Renal cortical epithelial cell (primary cell): ENCODE results near the gene CDH18. TPM values are rescaled to one million over a fixed set of nuclear protein-coding genes. Genes with fewer than 3 reads are reported as not detected.

Experiments used
- DNase-seq: peaks from one replicate; pipeline ENCODE4 v3.0.0-alpha.2; 2011; ENCODE audit warnings: low read depth
- total RNA-seq: library from RNA; depleted of rRNA; stranded (reverse); fragments of >200 nt; gene quantifications from 2 replicates; pipeline ENCODE4 v1.2.3, GENCODE V29; 2014

CDH18 gene
- total RNA-seq, 1 donor from 2014 or later, result not detected

GRCh38 chr5:19605846-19606407 lies 382.1 kb downstream of the CDH18 start:
- no peak for DNase-seq

GRCh38 chr5:19584131-19584530 lies 403.9 kb downstream of the CDH18 start:
- DNase-seq, result no peak

DNA sequence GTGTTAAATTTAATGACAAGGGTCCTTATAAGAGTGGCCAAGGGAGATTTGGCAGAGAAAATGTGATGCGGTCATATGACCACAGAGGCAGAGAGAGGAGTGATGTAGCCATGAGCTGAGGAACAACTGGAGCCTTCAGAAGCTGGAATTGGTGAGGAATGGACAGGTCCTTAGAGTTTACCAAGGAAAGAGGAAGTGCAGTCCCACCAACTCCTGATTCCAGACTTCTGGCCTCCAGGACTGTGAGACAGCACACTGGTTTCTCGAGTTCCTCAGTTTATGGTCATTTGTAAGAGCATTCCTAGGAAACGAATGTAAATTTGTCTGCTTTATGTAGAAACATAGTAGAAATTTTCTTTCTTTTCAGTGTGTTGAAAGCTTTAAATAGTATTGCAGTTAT lies 410.1 kb downstream of the CDH18 start:
- no peak for DNase-seq

DNA sequence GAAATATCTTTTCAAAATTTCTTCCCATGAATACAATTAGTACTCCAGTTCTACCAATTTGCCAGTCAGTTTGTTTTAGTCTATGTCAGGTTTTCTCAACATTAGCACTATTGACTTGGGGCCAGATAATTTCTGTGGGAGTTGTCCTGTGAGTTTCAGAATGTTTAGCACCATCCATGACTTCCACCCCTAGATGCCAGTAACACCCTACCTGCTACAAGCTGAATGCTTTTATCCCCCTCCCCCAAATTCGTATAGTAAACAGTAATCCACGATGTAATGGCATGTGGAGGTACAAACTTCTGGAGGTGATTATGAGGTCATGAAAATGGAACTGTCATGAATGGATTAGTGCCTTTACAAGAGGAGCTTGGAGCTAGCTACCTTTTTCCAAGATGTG lies 420.0 kb downstream of the CDH18 start:
- DNase-seq, result no peak

DNA sequence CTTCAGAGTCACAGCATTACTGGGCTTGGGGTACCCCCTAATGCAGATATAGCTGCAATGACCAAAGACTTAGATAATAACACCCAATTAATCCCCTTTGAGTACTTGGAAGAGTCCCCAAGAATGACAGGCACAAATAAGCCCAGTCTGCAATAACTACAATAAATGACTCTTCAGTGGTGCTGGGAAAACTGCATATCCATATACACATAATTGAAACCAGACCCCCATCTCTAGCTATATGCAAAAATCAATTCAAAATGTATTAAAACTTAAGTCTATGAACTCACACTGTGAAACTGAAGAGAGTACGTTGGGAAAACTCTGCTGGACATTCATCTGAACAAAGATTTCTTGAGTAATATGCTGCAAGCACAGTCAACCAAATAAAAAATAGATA lies 422.5 kb downstream of the CDH18 start:
- DNase-seq, result no peak

- DNase-seq, result no peak
These were observed 424.0 kb downstream of the CDH18 start for GRCh38 chr5:19564036-19564435.

DNA sequence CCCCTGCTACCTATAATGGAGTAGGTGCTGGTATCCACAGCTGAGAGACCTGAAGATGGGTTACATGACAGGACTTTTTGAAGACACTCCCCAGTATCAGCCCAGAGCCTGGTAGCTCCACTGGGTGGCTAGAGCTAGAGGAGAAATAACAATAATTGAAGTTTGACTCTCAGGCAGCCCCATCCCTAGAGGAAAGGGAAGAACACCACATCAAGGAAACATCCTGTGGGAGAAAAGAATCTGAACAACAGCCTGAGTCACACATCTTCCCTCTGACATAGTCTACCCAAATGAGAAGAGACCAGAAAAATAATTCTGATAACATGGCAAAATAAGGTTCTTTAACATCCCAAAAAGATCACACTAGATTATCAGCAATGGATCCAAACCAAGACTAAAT lies 432.1 kb downstream of the CDH18 start:
- no peak for DNase-seq

DNA sequence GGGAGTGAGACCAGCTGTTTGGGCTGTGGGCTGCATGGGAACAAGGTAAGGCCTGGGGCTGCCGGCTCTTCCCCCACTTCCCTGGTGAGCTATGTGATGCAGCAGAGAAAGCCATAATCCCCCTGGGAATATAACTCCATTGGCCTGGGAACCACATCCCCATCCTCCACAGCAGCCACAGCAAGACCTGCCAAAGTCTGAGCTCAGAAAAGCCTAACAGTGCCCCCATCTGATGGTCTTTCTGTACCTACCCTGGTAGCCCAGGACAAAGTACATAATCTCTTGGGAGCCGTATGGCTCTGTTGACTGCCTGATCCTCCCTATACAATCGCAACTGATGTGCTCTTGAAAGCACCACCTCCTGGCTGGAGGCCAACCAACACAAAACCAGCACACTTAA lies 432.6 kb downstream of the CDH18 start:
- DNase-seq, result no peak

- DNase-seq, result no peak
These were observed 433.5 kb downstream of the CDH18 start for GRCh38 chr5:19554524-19554923.

DNA sequence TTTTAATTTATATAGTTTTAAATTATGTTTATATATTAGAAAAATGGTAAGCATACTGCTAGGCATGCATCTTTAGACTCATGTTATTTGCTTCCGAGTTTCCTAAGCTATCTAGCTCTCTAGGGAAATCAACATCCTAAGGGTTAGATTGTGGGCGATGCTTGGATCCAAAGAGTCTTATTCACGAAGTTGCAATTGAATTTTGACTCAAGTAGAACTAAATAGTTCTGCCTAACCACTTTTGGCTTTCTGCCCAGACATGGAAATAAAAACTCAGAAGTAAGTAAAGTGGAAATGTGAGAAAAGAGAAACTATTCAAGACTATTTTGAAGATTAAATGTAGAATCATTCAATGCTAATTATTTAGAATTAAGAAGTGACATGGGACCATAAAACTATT lies 440.4 kb downstream of the CDH18 start:
- DNase-seq, result peak; percentile 87

DNA sequence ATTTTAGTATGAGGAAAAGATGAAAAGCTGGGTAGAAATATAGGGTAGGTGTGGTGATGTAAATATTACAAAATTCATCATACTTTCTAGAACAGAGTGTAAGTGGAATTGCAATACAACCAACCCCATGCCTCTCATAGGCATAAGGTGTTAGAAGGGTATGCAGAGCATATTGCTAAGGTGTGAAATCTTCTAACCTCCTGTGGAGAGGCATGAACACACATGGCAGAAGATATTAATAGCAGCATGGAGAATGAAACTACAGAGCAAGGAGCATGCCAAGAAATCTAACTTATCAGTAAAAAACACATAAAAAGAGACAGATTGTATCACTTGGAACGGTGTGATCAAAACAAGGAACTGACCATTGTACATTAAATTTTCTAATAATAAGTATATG lies 441.5 kb downstream of the CDH18 start:
- no peak for DNase-seq

- no peak for DNase-seq
These were observed 449.4 kb downstream of the CDH18 start for GRCh38 chr5:19538607-19539006.

DNA sequence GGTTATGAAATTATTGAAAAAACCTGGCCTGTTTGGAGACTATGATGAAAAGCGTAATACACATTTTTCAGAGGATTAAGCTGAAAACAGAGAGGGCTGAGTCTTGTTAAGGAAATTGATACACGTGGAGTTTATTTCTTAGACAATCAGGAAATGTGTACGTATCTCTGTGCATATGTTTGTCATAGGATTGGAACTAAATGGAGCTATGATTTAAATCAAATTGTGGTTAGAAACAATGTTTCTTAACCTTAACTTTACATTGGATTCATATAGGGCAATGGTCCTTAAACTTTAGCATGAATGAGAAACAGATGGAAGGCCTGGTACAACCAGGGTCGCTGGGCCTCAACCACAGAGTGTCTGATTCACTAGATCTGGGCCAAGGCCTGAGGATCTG lies 451.6 kb downstream of the CDH18 start:
- DNase-seq, result no peak

GRCh38 chr5:19534751-19535150 lies 453.2 kb downstream of the CDH18 start:
- peak; percentile 25 for DNase-seq

GRCh38 chr5:19532936-19533335 lies 455.1 kb downstream of the CDH18 start:
- DNase-seq, result no peak

GRCh38 chr5:19531374-19531952 lies 456.5 kb downstream of the CDH18 start:
- peak; percentile 96 for DNase-seq

- peak; percentile 25 for DNase-seq
These were observed 468.6 kb downstream of the CDH18 start for GRCh38 chr5:19519448-19519847.

DNA sequence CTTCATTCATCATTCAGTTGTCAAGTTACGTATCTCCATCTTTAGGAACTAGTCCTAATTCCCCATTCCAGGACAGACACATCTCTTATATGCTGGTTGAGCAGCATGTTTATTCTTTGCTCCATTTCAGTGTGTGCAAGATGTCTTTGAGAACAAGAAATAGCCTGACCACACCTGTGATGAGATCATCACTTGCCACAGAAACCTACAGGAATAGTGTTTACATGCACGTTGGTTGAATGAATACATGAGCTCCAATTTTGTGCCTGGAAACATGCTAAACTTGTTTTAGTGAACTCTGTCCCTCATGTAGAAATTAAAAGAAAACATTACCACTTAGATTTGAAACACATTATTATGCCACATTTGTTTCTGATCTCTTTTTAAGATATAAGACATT lies 489.1 kb downstream of the CDH18 start:
- DNase-seq, result no peak

- DNase-seq, result no peak
These were observed 490.7 kb downstream of the CDH18 start for GRCh38 chr5:19497229-19497815.

DNA sequence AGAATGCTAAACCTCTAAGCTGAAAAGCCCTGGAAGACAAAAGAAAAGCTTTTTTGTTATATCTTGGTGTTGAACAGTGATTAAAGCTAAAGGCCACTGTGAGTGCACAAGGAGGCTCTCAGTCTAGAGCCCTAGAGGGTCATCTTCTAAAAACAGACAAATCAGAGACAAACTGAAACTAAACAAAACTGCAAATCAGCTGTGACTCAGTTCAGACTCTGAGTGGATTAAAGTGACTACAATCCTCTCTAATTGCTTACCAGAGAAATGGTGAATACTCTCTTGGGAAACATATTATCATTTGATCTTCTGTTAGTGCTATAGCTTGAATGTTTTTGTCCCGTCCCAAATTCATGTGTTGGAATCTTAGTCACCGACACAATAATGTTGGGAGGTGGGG lies 491.9 kb downstream of the CDH18 start:
- peak; percentile 2 for DNase-seq

- peak; percentile 7 for DNase-seq
These were observed 495.1 kb downstream of the CDH18 start for GRCh38 chr5:19492861-19493260.

GRCh38 chr5:19488786-19489185 lies 499.2 kb downstream of the CDH18 start:
- DNase-seq, result no peak

GRCh38 chr5:19487480-19487879 lies 500.5 kb downstream of the CDH18 start:
- no peak for DNase-seq

GRCh38 chr5:19479562-19479961 lies 508.4 kb downstream of the CDH18 start:
- no peak for DNase-seq
